Stimulated activated CD4-positive, alpha-beta T cell treated with anti-CD3 and anti-CD28 coated beads, Interleukin-2, amount 100 ng/mL, for 24 hours (primary cell): ENCODE results near the gene C22orf15.

ENCODE experiments used
- DNase-seq, 2 donors: peaks; one replicate each; pipeline ENCODE4 v3.0.0-alpha.2; 2020

C22orf15 gene

DNA sequence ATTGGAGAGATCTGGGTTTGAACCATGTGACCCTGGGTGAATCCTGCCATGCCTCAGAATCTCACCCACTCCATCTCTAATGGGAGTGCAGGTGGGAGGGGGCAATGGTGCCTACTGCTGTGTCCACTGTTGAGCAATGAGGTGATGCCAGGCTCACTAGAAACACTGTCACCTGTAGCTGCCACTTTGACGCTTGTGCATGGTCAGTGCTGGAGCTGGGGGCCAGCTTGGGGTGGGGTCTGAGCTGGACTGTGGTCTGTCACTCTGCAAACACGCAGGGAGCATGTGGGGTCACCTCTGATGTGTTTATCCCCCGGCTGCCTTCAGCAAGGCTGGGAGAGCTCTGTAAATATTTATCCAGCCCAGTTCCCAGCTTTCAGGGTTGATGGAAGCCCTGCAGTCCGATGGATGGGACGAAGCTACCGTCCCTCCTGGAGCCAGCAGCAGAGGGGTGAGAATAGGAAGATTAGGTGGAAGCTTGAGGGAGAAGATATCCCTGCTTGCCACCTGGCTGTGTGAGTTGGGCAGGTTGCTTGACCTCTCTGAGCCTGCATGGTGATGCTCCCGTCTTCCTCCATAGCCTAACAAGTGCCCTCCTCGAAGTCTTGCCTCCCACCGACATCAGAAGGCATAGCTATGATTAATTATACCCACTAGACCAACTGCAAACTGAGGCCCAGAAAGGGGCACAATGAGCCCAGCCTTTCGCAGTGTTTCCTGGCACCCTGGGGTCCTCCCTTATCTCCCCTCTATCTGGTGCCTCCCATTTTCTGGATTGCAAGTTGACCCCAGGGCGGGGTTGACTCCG lies 11.5 kb downstream of the C22orf15 start:
- no peak for DNase-seq

DNA sequence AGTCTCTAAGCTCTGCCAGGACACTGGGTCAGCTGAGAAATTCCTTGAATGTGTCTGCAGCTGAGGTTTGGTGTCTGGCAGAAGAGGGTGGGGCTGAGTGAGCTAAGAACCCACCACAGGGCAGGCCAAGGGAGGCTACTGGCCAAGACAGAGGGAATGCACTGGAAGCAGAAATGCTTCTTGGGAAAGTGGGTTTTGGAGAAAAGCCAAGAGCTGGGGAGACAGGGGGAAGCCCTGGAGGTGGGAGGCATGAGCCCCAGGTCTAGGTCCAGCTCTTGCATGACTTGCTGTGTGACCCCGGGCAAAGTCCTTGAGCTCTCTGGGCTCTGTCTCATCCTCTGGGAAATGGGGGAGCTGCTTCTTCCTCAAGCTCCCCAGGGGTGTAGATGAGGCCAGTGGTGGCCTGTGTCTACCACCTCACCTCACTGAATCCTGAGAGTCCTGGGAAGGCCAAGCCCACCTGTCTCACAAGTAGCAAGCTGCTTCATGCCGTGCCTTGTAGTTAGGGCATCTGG lies 12.2 kb downstream of the C22orf15 start:
- no peak for DNase-seq

- no peak for DNase-seq
Measured at GRCh38 chr22:23775779-23776375, 13.1 kb downstream of the C22orf15 start.

GRCh38 chr22:23777776-23778576 lies 15.2 kb downstream of the C22orf15 start:
- DNase-seq, result no peak

DNA sequence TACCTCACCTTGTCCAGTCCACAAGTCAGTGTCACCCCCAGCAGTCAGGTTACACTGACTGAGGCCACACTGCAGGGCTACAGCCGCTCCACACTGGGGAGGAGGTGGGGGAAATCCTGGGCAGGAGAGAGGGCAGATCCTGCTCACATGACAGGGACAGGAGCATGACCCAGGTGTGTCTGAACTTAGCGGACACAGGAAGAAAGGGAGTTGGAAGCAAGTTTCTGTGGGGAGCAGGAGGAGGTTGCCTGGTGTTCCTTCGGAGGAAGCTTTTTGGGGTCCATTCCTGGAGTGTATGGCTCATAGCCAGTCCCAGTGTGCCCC lies 15.7 kb downstream of the C22orf15 start:
- no peak for DNase-seq

DNA sequence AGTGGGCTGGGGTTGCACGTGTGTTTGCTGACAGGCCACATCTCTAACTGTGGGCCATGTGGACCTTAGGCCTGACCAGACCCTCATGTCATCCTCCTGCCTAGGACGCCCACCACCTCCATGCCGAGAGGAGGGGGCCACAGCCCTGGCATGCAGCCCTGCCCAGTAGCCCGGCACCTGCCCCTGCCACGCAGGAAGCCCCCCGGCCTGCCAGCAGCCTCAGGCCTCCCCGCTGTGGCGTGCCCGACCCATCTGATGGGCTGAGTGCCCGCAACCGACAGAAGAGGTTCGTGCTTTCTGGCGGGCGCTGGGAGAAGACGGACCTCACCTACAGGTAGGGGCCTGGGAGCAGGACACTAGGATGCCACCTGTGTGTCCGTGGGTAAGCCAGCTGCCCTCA lies 16.3 kb downstream of the C22orf15 start:
- no peak for DNase-seq

DNA sequence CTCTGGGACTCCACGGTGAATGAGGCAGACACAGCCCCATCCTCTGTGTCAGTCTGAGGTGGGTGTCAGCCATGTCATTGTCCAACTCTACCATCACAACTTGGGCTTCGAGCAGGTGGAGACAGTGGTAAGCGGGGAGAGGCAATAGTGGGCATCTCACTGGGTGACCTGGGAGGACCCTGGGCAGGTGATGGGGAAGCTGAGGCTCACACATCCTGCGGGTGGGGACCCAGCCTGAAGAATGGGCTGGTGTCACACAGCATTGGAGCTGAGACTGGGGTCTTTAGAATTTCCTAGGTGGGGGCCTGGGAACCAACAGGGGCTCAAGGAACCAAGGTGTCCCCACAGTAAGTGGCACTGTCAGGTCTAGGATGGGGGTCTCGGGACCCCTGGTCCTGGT lies 16.9 kb downstream of the C22orf15 start:
- DNase-seq, result no peak

DNA sequence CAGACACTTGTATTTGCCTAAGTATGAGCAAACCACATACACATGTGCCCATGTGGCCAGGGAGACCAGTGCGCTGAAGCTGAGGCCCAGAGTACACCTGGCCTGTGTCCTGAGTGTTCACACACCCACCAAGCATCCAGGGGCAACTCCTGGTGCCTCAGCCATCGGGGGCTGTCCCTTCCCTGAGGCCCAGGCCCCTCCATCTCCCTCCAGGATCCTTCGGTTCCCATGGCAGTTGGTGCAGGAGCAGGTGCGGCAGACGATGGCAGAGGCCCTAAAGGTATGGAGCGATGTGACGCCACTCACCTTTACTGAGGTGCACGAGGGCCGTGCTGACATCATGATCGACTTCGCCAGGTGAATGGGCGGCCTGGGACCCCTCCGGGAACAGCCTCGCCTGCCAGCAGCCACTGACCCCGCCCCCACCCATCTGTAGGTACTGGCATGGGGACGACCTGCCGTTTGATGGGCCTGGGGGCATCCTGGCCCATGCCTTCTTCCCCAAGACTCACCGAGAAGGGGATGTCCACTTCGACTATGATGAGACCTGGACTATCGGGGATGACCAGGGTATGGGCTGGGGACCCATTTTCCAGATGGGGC lies 17.5 kb downstream of the C22orf15 start:
- no peak for DNase-seq

GRCh38 chr22:23781065-23781464 lies 18.3 kb downstream of the C22orf15 start:
- no peak for DNase-seq

- DNase-seq, result no peak
Measured at GRCh38 chr22:23781511-23782183, 18.9 kb downstream of the C22orf15 start.

GRCh38 chr22:23782252-23782651 lies 19.5 kb downstream of the C22orf15 start:
- DNase-seq, result no peak

DNA sequence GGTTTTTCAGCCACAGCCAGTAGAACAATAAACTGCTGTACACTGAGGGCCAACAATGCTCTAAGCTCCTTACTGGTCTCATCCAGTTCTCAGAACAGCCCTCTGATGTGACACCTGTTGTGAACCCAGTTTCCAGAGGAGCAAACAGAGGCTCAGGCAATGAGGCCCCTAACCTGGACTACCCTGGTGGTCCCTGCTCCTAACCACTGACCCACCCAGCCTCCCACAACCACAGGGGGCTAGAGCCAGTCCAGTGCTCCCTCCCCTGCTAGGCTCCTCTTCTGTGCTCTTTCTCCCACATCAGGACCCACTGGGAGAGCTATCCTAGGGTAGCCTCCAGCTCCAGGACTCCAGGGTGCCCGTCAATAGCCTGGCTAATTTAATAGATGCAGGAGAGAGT lies 19.9 kb downstream of the C22orf15 start:
- no peak for DNase-seq

- DNase-seq, result no peak
Measured at GRCh38 chr22:23783265-23784150, 20.7 kb downstream of the C22orf15 start.

DNA sequence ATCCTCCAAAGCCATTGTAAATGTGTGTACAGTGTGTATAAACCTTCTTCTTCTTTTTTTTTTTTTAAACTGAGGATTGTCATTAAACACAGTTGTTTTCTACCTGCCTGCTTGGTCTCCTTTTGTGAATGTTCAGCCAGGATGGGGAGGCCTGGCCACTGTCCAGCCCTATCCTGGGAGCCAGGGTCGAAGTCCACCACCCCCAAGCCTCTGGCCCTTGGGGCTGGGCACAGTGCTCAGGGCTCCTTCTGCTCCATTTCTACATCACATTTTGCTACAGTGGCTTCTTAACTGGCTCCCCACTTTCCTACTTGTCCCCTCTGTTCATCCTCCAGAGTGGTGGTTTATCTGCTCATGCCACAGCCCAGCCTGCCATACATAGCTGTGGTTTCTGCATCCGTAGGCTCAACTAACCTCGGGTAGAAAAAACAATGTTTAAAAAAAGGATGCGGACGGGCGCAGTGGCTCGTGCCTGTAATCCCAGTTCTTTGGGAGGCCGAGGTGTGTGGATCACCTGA lies 21.5 kb downstream of the C22orf15 start:
- no peak for DNase-seq

GRCh38 chr22:23786261-23786710 lies 23.5 kb downstream of the C22orf15 start:
- no peak for DNase-seq

- peak; percentile 91 for DNase-seq
Measured at GRCh38 chr22:23786752-23787599, 24.2 kb downstream of the C22orf15 start, which contains the start of gene SMARCB1. Gene SMARCB1, plus strand, starts transcription at chr22:23786966. Its CDS starts 204 bp downstream, at chr22:23787170.

DNA sequence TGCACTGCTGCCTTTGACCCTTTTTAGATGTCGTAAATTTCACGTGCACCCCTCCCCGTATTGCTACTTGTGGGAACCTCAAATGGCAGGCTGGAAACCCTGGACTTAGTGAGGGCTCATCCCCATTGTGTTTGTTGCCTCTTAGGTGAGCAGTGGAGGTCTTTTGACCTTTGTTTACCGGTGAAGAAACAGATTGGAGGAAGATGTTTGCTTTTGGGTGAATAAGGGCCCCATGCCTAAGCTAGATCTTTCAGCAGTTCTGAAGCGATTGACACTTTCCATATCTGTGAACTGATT lies 24.8 kb downstream of the C22orf15 start:
- DNase-seq, result no peak

GRCh38 chr22:23787910-23788309 lies 25.1 kb downstream of the C22orf15 start:
- no peak for DNase-seq

- no peak for DNase-seq
Measured at GRCh38 chr22:23789121-23789520, 26.3 kb downstream of the C22orf15 start.

- no peak for DNase-seq
Measured at GRCh38 chr22:23789638-23790037, 26.8 kb downstream of the C22orf15 start.
